Right hindlimb (tissue), 1 donor: ENCODE results near the gene CDC40.

Experiments
- DNase-seq: peaks from one replicate; pipeline ENCODE4 v3.0.0-alpha.2; 2018

The CDC40 gene

DNA sequence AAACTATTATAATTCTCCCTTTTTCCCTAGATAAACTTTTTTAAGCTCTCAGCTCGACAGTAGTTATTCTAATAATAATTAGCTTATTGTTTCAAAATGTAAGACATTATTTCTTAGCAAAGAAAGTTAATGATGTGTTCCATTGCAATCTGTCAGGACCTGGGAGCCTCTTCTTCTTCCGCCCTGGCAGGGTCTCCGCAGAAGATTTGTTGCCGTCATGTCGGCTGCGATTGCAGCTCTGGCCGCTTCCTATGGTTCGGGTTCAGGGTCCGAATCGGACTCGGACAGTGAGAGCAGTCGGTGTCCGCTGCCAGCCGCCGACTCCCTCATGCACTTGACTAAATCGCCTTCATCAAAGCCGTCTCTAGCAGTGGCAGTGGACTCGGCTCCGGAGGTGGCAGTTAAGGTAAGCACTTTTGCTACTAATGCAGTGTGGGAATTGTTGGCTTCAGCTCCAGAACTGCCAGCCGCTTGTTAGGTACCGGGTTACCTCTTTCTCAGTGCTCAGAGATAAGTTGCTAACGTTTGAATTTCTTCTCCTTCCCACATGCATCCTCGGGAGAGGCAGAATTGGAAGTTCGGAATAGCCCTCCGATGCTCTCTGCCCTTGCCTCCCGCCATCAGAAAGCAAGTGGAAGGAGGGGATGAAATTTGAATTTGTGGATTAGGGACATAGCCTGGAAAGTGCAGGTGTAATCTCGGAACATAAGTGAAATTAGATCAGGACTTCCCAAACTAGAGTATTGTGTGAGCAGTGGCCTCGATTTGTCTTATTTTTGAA lies at the start of gene CDC40:
CDC40 (plus strand) TSS at position 200 of the 781 bp plus-strand sequence; CDS start at position 218, 18 bp downstream.
- peak; percentile 76 for DNase-seq

DNA sequence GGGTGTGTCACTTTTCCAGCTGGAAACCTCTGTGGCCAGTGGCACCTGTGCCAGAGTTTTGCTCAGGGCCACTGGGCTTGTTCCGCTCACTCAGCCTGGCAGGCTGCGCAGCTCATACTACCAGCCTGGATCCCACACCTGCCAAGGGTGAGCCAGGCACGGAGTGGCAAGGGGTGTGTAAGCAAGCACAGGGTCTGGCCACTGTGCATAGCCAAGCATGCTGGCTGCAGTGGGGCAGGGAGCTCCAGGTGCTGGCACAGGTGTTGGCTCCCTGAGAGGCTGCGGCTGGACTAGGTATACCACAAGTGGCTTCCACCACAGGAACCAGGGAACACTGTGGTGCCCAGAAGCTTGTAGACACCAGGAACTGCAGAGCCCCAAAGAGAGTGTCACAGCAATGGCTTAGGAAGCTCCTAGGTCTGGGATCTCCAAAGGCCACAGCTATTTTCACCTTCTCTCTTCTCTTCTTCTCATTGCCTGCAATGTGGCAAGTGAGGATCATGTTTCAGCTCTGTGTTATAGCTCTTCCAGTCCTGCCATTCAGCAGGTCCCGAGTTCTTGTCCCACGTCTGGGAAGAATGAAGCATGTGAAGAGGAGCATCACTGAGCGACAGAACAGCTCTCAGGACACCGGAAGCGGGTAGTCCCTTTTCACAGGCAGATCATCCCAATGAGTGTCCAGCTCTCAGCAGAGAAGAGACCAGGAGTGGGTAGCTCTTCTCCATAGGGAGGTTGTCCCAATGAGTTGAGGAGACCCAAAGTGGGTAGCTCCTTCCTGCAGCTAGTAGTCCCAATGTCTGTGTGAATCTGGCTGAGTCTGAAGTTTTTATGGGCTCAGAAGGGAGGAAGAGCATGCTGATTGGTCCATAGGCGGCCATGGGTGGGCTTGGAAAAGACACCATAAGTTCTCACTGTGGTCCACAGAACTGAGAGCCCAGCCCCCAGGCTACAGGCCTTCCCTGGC lies 42.0 kb upstream of the CDC40 start:
- no peak for DNase-seq

DNA sequence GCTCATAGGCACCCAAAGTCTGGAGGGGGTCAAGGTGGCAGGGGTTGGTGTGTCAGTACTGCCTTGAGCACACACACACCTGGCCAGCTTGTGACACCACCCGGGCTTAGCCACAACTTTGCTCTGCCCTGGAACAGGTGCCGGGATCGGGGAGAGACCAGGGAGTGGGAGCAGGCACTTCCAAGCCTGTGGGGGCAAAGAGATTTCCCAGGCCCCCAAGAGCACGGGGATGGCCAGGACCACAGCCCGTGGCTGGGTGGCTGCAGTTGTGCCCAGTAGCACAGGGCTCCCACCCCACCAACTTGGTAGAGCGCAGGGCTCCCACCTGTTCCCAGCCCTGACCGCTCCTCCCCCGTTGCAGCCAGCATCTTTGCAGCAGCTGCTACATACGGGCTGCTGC lies 41.2 kb upstream of the CDC40 start:
- DNase-seq = no peak

DNA sequence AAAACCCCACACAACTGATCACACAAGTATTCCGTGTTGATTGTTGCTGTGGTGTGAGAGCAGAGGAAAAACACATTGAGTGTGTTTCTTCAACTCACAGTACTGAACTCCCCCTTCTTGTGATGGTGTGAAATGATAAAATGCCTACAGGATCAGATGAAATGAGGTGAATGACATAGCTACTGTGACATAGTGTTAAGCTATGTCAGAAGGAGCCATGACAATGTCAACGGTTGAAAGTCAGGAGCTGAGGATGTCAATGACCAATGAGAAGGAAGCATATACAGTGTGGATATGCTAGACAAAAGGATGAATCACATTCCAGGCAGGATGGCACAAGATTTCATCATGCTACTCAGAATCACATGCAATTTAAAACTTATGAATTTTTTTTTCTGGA lies 39.6 kb upstream of the CDC40 start:
- no peak for DNase-seq

DNA sequence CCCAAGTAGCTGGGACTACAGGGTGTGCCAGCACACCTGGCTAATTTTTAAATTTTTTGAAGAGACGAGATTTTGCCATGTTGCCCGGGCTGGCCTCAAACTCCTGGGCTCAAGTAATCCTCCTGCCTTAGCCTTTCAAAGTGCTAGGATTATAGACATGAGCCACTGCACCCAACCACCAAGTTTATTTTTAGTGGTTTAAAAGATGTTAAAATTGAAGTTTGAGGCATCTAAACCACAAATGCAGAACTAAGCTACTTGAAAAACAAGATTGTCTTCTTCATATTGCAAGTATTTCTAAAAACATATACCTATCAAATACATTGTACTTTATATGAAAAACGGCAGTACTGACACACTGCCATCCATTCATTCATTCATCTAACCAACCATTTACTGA lies 32.4 kb upstream of the CDC40 start:
- DNase-seq = no peak

DNA sequence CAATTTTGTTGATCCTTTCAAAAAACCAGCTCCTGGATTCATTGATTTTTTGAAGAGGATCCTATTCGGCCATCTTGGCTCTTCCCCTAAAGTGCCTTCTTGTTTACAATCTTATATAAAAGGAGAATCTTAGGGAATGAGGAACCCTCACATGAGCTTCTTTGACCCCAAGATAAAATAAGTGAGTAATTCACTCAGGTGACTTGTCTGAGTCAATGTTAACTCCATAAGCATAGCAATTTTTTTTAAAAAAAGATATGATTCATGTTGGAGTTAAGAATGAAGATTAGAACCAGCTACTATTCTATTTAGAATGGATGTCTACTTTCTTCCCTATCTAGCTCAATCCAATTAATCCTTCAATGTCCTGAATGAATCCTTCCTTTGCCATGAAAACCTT lies 21.7 kb upstream of the CDC40 start:
- no peak for DNase-seq

DNA sequence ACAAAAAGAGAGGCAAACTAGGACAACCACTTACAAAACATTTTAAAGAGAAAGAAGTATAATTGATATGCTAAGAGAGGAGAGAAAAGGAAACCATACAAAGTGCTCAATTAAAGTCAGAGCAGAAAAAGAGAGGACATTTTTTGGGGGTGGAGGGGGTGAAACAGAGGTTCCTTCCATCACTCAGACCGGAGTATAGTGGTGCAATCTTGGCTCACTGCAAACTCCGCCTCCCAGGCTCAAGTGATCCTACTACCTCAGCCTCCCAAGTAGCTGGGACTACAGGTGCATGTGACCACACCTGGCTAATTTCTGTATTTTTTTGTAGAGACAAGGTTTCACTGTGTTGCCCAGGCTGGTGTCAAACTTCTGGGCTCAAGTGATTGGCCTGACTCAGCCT lies 10.1 kb upstream of the CDC40 start:
- no peak for DNase-seq

DNA sequence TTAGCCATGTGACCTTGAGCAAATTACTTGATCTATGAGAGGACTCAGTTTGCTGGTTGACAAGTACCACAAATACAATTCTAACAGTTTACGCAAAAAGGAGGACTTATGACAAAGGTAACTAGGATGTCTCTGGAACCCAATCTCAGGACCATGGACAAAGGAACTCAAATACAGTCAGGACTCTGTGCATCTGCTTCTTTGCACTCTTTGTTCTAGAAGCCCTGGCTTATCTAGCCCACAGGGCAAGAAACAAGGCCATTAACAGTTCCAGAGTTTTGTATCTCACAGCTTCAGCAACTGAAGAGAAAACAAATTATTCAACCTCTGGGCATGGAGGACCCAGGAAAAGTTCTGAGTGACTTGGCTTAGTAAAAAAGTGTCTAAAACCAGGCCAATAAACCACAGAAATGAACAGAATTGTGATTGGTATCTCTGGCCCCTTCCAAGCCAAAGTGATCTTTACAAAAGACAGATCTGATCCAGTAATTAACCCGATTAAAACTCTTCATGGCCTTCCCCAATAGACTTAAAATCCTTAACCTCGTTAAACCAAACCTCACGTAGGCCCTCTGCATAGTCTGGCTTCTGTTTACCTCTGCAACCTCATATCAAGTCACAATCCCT lies 6.6 kb upstream of the CDC40 start:
- no peak for DNase-seq

DNA sequence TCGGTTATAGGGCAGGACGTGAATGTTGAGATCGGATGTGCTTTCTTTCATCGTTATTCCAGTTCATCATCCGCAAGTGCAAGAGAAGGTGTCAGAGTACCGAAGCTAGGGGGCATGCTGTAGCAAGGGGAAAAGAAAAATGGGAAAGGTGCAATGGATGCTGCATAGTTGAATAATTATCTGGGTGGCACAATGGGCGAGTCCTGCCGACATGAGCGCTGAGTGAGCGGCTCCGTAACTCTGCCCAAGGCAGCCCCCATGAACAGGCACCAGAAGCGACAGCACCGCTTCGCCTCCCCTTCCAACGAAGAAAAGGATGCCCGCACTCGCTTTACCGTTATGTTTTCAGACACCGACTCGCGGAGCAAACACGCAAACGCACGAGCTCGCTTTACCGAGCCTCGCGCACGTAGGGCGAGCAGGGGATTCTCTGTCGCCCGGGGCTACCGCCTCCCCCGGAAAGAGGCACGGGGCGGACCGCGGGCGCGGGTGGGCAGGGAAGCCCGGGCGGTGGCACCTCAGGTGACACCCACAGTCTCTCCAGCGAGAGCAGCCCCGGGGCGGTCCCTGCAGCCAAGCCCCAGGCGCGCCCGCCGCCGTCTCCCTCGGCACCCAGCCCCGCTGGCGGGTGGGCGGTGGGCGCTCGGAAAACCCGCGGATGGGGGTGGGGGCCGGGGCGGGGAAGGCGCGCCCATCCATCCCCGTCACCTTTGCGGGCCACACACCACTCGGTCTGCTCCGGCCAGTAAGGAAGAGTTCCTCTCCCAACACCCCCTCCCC lies 1.4 kb upstream of the CDC40 start:
- peak; percentile 56 for DNase-seq

DNA sequence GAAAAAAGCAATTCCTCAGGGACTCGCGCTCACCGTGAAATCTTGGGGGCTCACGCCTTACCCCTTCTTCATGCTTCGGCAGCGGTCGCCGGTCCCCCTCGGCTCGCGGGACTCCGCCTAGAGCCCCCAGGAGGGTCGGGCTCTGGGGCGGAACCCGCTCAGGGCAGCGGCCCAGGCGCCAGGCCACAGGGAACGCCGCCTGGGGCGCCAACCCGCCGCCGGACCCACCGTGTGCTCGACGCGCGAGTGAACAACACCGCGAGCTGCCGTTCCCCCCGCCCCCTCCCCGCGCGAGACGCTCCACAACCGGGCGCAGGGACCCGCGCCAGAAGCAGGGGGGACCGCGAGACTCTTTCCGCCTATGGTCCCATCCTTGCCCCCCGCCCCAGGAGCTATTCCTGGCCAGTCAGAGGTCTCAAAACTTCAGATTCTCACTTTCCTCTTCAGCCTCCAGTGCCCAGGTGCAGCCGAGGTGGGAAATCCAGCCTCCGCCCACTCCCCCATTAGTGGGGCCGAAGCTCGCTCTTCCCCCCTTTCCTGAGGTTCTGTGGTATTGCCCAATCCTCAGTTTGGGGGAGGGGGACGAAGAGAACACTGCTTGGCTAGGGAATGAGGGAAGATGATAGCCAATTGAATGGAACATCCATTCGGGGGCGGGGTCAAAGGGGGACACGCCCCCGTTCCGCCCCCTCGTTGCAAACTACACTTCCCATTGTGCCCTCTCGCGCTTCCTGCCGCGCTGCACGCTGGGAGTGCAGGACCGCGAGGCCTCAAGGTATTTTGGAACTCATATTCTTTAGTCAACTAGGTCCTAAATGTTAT lies 610 bp upstream of the CDC40 start, which contains the start of gene WASF1:
WASF1 (minus strand) TSS at position 265 of the 822 bp plus-strand sequence. CDS start 52,069 bp downstream, outside the sequence.
- peak; percentile 98 for DNase-seq

DNA sequence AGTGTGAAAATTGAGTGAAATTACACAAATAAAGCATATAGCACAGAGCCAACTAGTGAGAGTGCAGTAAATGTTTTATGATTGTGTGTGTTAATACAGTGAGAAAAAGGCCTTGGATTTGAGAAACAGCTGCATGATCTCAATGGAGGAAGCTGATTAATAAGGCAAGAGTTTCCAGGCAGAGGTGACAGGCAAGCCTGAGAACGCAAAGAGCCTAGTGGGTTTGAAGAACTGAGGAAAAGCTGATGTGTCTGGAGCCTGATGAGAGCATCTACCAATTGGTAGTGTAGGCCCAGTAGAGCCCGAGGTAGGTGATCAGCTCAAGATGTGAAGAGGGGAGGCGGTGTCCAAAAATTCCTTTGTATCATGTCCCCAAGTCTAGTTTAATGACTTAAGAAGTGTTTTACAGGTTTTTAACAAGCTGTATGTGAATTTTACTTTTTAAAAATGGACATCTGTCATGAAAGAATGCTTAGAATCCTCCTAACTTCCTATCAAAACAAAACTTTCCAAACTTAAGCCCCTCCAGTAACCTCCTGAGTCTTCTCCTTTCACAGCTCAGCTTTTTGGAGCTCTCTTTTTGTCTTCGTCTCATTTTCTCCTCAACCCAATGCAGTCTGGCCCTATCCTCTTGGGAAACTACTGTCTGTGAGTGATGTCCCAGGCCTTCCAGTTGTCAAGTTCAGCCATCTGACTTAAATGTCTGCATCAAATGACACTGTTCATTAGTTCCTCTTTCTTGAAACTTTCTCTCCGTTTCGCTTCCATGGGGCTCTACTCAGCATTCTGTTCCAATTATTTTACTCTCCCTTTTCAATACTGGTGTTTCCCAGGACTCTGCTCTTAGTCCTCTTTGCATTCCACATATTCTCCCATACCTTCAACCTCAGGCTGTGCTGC lies 1.2 kb downstream of the CDC40 start:
- DNase-seq = no peak

DNA sequence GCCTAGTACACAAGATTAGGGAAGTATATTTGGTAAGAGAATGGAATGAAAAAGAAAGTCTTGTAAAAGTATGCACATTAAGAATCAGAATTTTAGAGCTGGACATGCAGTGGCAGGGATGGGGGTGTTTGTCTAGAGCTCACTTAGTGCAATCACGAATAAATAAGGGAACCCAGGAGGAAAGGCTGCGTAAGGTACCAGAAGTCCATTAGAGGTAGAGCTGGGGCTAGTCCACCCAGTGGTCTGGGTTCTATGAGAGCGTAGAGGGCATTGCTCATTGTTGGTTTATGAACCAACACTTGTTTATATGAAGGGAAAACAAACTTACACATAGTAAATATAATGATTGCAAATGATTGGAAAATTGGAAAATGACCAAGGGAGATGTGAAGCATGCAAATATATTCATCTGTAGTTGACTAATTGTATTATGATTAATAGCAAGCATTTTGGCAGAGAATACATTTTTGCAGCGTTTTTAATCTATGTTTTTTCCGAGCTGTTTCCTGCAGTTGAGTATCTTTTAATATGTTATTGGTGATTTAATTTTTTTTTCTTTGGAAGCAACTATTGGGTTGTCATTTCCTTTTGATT lies 3.2 kb downstream of the CDC40 start:
- no peak for DNase-seq

DNA sequence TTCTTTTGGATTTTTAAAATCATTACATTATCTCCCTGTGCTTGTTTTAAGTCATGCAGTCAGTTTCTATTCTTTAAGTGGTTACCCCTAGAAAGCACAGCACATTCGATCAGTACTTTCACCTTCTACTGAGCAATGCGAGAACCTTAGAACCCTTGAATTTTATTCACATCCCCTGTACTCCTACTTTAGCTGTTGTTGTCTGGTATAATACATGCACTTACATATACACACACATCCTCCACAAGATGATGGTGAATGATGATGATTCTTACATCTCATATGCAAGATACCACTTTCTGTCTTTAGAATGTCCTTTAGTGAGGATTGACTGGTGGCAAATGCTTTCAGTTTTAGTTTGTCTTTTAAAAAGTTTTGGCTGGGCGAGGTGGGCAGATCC lies 5.7 kb downstream of the CDC40 start:
- DNase-seq = no peak

DNA sequence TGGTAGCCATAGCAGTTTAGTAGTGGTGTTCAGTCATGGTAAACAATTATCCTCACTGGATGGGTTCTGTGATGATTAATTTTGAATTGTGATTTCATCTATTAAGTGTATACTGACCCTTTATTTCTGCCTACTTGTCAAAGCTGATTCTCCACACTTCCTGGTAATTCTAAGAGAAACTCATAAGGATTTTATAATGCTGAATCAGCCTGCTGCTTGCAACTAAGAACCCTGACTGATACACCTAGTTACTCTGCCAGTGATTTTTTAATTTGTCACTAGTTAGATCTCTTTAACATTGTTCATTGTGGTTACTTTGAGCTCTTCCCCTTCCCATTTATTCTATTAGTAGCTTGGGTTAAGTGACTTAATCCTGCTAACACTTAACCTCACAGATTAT lies 8.6 kb downstream of the CDC40 start:
- no peak for DNase-seq

DNA sequence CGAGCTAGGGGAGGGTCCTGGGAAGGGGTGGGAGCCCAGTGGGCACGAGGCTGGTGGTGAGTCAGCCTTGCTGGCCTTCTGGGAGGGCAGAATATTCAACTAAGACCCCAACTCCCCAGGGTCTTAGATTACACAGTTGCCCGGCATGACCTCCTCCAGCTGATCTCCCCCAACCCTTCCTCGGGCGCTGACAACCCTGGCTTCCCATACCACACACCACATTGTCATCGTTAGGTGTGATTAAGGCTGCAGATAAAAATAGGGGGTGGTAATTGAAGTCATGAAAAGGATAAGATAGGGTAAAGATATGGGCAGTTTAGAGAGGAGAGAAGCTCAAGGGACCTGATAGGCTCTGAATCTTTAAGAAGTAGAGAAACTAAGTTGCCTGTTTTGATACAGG lies 10.5 kb downstream of the CDC40 start:
- DNase-seq = no peak

DNA sequence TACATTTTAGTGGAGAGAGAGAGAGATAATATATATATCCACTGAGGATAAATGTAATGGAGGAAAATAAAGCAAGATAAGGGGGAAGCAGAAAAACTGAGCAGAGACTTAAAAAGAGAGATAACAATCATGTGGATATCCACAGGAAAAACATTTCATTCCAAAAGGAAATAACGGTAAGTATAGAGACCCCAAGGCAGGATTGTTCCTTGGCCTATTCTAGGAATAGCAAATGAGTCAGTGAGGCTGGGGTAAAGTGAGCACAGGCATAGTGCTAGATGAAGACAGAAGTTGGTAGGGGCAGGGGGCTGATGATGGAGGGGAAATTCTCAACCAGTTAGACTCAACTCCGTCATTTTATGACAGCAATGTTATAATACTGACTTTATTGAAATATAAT lies 11.2 kb downstream of the CDC40 start:
- no peak for DNase-seq

DNA sequence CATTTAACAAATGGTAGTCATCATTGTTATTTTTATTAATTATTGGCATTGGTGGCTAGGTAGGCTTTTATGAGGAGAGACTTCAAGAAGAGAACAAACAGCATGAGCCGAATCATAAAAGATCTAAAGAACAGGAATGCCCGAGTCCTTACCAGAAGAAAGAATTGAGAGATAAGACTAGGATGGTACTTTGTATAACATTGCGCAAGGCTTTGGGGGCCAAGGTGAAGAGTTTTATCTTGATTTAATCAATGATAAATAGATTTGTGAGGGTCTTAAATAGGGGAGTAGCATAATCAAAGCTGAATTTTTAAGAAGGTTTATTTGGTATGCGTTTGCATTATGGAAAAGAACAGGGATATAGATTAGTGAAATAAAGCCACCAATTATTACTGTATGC lies 15.4 kb downstream of the CDC40 start:
- DNase-seq = no peak

DNA sequence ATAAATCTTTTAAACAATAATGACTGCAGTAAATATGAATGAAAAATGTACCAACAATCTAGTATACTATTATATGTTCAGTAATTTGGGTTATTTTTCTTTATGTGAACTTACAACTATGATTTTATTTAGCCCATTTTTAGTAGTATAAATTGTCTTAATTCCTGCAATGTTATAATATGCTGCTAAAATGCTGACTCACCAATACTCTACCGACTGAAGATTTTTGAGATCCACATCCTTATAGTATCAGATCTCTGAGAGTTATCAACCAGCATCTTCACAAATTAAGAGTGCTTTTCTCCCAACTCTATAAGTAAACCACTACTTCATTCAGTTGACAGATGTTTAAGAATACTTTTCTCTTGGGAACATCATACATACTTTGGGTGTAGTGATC lies 16.6 kb downstream of the CDC40 start:
- no peak for DNase-seq

DNA sequence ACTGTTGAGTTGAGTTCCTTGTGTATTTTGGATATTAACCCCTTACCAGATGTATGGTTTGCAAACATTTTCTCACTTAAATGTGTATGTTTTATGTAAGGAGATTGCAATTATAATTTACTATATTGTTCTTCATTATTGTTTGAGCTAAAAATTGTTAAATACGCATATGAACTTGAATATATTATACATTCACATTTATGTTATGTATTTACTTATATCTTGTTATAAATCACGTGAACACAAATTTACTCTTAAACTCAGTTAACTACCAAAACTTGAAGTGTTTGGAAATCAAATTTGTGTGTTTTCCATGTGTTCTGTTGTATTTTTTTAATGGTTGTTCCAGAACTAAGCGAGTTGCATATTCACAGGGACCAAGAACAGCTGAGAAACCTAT lies 18.3 kb downstream of the CDC40 start:
- no peak for DNase-seq
